NCI-H82 treated with DMSO at 0.1 percent for 48 hours (cell line): ENCODE data around the gene TUSC2.
"Not testable (repeated sequence)": the region's sequence is repeated elsewhere in the genome, so short reads cannot be mapped to it uniquely, and the experiment has no call there.

Source experiments
- DNase-seq: peaks from one replicate; lab custom pipeline; 2025; ENCODE audit not compliant: unreplicated experiment; lab: John Stamatoyannopoulos, UW

Gene TUSC2

DNA sequence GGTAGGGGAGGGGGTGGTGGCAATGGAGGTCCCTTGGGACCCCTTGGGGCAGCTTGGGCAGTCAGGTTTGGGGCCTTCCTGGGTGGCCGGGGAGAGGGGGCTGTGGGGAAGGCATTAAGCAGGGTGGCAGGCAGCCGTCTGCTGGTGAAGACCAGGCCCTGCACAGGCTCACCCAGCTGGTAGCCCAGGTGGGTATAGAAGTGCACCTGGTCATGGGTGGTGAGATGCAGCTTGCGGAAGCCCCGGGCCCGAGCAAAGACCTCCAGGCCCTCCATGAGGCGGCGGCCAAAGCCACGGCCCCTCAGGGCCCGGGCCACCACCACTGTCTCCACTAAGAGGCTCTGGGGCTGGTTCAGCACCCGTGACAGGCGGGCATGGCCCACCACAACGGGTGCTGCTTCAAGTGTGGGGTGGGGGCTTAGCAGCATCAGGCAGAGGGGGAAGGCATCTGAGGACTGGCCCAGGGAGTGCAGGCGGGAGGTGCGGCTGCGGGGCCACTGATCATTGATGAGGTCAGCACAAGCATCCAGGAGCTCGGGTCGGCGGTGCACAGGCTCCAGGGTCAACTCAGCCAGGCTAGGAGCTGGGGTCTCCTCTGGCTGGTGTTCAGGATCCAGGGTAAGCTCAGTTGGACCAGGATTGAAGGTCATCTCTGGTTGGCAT lies 31.2 kb downstream of the TUSC2 start:
- DNase-seq: no peak

DNA sequence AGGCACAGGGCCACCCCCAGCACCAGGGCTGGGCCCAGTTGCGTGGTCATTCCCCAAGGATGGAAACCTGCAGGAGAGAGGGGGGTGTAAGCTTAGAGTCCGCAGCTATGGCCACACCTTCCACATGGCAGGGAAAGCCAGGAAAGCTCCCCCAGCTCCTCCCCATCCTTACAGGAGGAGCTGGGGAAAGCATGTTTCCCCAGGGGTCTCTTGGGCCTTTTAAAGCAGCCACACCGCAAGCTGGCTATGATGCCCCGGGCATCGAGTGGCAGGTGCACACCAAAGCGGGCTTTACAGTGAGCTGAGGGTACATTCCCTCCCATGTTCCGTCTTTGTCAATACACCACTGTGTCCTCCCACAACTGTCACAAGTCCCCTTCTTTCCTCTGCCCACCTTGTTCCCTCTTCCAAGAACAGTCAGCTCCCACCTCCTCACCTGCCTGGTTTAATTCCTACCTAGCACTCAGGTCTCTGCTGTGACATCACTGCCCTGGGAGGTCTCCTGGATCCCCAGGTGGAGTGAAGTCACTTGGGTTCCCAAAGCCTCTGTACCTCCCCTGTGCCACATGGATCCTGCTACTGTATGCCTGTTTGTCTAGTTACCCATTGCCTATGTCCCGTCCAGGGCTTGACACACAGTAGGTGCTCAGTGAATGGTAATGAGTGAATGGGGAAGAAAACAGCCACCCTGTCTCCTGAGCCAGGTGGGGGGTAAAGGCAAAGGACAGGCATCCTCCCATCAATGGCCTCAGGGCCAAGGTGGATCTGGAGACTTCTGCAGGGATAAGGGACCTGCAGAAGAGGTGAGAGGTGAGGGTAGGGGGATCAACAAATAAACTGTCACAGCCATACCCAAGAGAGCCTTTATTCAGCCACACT lies 32.2 kb downstream of the TUSC2 start:
- no peak for DNase-seq

DNA sequence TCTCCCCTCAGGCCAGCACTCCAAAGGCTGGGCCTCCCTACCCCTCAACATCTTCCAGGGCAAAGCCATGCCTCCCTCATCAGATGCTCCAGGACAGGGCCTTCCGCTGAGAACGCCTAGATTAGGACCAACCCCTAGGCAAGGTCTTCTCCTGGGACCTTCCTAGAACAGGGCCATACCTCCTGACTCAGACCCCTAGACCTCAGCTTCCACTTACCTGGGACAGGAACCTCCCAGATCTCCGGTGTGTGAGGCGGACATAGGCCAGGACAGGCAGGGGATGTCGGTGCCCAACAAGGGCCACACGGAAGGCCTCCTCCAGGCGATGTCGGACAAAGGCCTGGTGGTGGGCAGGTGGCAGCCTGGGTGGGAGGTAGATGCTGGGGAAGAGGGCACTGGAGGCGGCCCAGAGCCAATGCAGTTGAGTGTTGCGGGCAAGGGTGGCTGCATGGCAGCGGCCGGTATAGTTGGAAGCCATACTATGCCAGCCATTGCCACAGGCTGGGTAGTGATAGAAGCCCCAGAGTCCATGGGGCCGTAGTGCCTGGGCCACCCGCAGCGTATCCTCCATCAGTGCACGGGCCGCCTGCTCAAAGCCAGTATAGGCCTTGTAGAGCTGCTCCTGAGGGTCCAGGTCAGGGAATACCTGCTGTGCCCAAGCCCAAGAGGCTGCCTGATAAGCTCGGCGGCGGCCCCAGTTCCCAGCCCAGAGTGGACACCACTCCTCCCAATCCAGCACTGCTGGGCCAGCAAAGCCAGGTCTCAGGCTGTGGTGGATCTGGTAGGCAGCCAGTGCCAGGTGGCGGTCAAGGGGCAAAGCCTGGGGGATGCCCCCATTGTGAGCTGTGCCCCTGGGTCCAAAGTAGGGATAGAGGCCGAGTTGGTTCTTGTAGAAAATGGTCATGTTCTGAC lies 33.3 kb downstream of the TUSC2 start:
- no peak for DNase-seq

- no peak for DNase-seq
Observed at GRCh38 chr3:50294089-50294488, 33.9 kb downstream of the TUSC2 start.

DNA sequence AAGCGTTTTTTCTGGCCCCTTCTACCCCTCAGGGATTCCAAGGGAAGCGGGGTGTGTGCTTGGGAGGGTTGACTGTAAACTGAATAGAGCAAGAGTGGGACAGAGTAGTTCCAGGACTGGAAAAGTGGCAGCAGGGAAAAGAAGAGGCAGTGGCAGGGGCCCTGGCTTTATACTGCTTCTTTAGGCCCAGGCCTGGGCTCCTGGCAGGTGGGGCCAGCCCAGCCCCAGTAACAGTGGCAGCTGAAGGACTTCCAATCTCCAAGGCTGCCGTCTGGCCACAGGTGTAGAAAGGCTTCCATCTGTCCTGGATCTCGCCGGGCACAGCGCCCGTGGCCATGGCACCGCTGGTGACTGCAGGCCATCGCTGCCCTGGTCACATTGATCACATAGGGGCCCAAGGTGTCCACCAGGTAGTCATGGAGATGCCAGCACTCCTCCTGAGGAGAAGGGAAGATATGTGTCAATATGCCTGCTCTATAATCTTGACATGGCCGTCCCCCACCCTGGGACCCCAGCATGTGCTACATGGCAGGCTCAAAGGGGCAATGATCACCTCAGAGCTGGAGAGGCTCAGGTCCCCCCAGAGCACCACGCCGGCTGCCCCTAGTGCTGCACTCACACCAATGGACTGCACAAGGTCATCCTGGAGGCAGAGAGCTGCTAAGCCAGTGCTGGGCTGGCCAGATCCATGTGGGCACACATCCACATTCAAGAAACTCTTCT lies 34.8 kb downstream of the TUSC2 start:
- no peak for DNase-seq

DNA sequence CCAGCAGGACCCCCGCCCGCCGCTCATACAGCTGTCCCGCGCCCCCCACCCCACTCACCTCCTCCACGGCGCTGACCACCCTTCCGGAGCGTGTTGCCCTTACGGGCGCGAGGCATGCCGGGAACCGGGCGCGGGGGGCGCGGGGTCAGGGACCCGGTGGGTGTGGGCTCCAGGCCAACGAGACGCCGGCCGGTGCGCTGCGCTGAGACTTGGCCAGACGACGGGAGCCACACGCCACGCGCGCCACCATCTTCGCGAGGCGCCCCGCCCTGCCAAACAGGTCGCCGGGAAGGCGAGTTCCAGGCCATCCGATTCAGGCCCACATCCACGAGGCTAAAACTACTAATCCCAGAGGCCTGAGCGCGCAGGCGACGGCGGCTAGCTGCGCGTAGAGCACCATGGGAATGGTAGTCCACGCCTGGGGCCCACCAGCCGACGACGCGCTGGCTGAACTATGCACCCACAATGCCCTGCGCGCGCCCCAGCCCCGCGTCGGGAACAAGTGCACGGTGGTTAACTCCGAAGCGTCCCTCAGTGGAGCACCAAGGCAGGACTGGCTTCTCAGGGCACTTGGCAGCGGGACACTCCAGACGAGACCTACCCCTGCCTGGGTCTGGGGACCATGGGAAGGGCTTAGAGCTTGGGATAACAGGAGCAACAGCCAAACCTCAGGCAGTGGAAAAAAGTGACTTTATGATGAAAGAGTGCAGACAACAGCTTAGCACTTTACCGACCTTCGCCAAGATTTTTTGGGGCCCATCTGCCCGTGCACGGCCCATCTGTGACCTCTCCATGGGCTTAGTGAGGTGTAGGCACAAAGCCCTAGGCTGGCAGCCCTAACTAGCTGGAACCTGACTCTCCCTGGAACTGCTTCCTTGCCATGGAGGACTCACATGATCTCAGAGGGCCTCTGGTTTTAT lies 35.6 kb downstream of the TUSC2 start, which contains the start of gene IFRD2:
IFRD2 (minus strand) TSS at position 271 of the 920 bp plus-strand sequence; CDS start at position 116, 155 bp downstream.
- peak; percentile 90 for DNase-seq

DNA sequence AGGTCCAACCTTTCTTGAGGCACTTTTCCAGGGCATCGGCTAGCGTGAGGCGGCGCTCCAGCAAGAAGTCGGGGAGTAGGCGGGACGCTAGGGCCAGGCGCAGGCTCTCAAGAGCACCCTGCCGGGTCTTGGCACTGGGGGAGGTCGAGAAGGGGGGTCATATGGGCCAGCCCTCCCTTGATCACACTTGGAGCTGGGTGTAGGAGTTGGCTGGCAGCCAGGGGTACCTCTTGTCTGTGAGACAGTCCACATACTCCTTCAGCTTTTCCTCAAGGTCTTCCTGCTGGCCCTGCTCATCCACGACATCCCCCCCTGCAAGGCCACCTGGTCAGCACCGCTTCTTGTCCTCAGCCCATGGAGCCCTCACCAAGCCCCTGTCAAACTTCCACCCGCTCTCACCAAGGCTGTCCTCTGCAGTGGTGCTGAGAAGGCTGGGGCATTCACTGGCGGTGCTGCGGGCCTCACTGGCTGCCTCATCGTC lies 37.8 kb downstream of the TUSC2 start:
- no peak for DNase-seq

GRCh38 chr3:50289130-50289529 lies 38.9 kb downstream of the TUSC2 start:
- no peak for DNase-seq

GRCh38 chr3:50288387-50289007 lies 39.5 kb downstream of the TUSC2 start:
- DNase-seq: no peak

DNA sequence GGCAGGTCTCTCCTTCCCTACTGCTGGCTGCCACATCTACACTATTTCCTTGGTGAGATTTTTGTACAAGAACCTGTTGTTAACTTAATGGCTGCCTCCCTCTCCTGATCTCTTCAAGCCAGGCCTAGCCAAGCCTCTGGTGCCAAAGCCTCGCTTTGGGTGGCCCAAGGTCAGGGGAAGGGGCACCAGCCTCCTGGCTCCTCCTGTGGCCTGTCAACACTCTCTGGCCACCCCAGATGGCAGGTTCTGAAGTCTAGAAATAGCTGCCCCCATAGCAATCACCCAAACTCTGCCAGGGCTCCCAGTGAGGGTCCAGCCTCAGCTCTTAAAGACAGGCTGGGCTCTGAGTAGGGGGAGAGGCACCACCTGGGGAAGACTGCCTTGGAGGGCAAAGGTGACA lies 40.8 kb downstream of the TUSC2 start:
- no peak for DNase-seq

GRCh38 chr3:50286322-50287227 lies 41.4 kb downstream of the TUSC2 start:
- no peak for DNase-seq

GRCh38 chr3:50284121-50284520 lies 43.9 kb downstream of the TUSC2 start:
- not testable (repeated sequence) for DNase-seq

GRCh38 chr3:50279255-50280016 lies 48.6 kb downstream of the TUSC2 start:
- DNase-seq: no peak

GRCh38 chr3:50278880-50279224 lies 49.2 kb downstream of the TUSC2 start, which contains the start of gene LSMEM2:
TSS of gene LSMEM2 (plus strand) at chr3:50279087. CDS start at chr3:50279114, 27 bp downstream.
- no peak for DNase-seq

DNA sequence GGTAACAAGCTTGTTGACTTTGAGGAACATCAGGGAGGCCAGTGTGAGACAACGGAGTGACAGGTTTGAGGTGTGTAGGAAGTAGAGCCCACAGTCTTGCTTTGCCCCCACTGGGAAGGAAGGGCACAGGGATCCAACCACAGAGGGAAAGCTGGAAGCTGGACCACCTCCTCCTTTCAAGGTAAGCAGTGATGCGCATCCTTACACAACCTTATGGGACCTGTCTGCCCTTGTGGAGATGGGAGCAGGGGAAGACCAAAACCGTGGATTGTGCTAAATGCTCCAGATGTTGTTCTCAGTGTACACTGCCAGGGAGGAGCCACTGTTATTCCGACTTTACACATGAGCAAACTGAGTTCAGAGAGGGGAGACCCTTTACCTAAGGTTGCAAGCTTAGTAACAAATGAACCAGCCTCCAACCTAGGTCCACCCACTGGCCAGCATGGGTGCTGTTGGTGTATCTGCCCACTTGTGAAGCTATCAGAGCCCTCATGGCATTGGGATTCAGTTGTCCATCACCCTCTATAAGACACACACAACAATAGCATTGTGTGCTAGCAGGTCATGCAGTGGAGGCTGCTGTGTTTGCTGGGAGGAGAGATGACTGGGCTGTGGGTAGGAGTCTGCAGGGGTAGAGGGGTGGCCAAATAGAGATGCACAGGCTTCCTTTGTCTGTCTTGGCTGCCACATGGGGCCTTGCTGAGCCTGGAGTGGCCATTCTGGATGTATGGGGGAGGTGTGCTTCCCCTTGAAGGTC lies 49.7 kb downstream of the TUSC2 start:
- no peak for DNase-seq

- no peak for DNase-seq
Observed at GRCh38 chr3:50276762-50277101, 51.3 kb downstream of the TUSC2 start.
